Activated naive CD8-positive, alpha-beta T cell (primary cell): ENCODE measurements around the gene SRP9.
"Not testable (repeated sequence)": the region's sequence is repeated elsewhere in the genome, so short reads cannot be mapped to it uniquely, and the experiment has no call there.

Experiments
- H3K27ac Mint-ChIP-seq: one replicate; pipeline ENCODE4 v1.8.0; 2021; ENCODE audit warnings: mixed read lengths
- H3K27me3 Mint-ChIP-seq: one replicate; pipeline ENCODE4 v1.8.0; 2021; ENCODE audit warnings: mixed read lengths
- H3K36me3 Mint-ChIP-seq: one replicate; pipeline ENCODE4 v1.8.0; 2021; ENCODE audit warnings: mixed read lengths
- H3K4me1 Mint-ChIP-seq: one replicate; pipeline ENCODE4 v1.8.0; 2021; ENCODE audit warnings: low read depth, mixed read lengths
- H3K4me3 Mint-ChIP-seq: one replicate; pipeline ENCODE4 v1.8.0; 2021; ENCODE audit warnings: mild to moderate bottlenecking, mixed read lengths
- H3K9me3 Mint-ChIP-seq: one replicate; pipeline ENCODE4 v1.8.0; 2021; ENCODE audit warnings: low read depth, mixed read lengths

Gene SRP9

GRCh38 chr1:225825607-225826007, 48.0 kb downstream of the SRP9 start:
- no peak overlapping the region for H3K27ac Mint-ChIP-seq
- H3K4me3 Mint-ChIP-seq: no peak overlapping the region
- H3K9me3 Mint-ChIP-seq: no peaks in the 10 kb centered on the region
- H3K36me3 Mint-ChIP-seq: peaks cover 2% of the 10 kb centered on the region
- H3K27me3 Mint-ChIP-seq: no peaks in the 10 kb centered on the region
- no peaks in the 10 kb centered on the region for H3K4me1 Mint-ChIP-seq

GRCh38 chr1:225827076-225827475, 49.5 kb downstream of the SRP9 start:
- Mint-ChIP-seq H3K27me3 (no peaks in the 10 kb centered on the region), H3K4me1 (no peaks in the 10 kb centered on the region), H3K36me3 (no peaks in the 10 kb centered on the region), H3K27ac (no peak overlapping the region), H3K9me3 (no peaks in the 10 kb centered on the region), H3K4me3 (no peak overlapping the region)

- no peak overlapping the region for H3K4me3 Mint-ChIP-seq
- H3K36me3 Mint-ChIP-seq: no peaks in the 10 kb centered on the region
- no peaks in the 10 kb centered on the region for H3K27me3 Mint-ChIP-seq
These were observed 51.2 kb downstream of the SRP9 start for GRCh38 chr1:225828706-225829345.

GRCh38 chr1:225830841-225831240, 53.2 kb downstream of the SRP9 start:
- Mint-ChIP-seq H3K4me3 (no peak overlapping the region), H3K9me3 (no peaks in the 10 kb centered on the region), H3K27ac (no peak overlapping the region), H3K36me3 (no peaks in the 10 kb centered on the region), H3K4me1 (no peaks in the 10 kb centered on the region), H3K27me3 (no peaks in the 10 kb centered on the region)

More at GRCh38 chr1:225828706-225829345, 51.2 kb downstream of the SRP9 start:
- Mint-ChIP-seq H3K4me1 (no peaks in the 10 kb centered on the region), H3K9me3 (no peaks in the 10 kb centered on the region), H3K27ac (no peak overlapping the region)

GRCh38 chr1:225834417-225835329, 57.0 kb downstream of the SRP9 start:
- no peaks in the 10 kb centered on the region for H3K27me3 Mint-ChIP-seq
- no peak overlapping the region for H3K27ac Mint-ChIP-seq
- H3K4me1 Mint-ChIP-seq: peaks cover 8% of the 10 kb centered on the region
- no peaks in the 10 kb centered on the region for H3K9me3 Mint-ChIP-seq
- H3K36me3 Mint-ChIP-seq: no peaks in the 10 kb centered on the region
- no peak overlapping the region for H3K4me3 Mint-ChIP-seq

- Mint-ChIP-seq H3K4me3 (no peak overlapping the region), H3K4me1 (peaks cover 19% of the 10 kb centered on the region), H3K27me3 (no peaks in the 10 kb centered on the region), H3K27ac (peak overlapping the region; percentile 46), H3K9me3 (no peaks in the 10 kb centered on the region), H3K36me3 (no peaks in the 10 kb centered on the region)
These were observed 58.2 kb downstream of the SRP9 start for GRCh38 chr1:225835856-225836255.

GRCh38 chr1:225836296-225836695, 58.7 kb downstream of the SRP9 start:
- H3K4me3 Mint-ChIP-seq, H3K27me3 Mint-ChIP-seq, H3K9me3 Mint-ChIP-seq, H3K36me3 Mint-ChIP-seq, H3K27ac Mint-ChIP-seq: not testable (repeated sequence)
- H3K4me1 Mint-ChIP-seq: peaks cover 21% of the 10 kb centered on the region

GRCh38 chr1:225838793-225839192, 61.2 kb downstream of the SRP9 start:
- no peak overlapping the region for H3K4me3 Mint-ChIP-seq
- H3K27me3 Mint-ChIP-seq: no peaks in the 10 kb centered on the region
- no peaks in the 10 kb centered on the region for H3K36me3 Mint-ChIP-seq
- H3K27ac Mint-ChIP-seq: no peak overlapping the region
- peaks cover 28% of the 10 kb centered on the region for H3K4me1 Mint-ChIP-seq
- no peaks in the 10 kb centered on the region for H3K9me3 Mint-ChIP-seq
